Erythroblast (primary cell): ENCODE results near the gene L3MBTL4.

ENCODE experiments used
- GATA1 ChIP-seq: IDR thresholded peaks from 2 replicates; pipeline ENCODE4 v1.6.1; 2011; ENCODE audit warnings: low read depth, mild to moderate bottlenecking, control low read depth, low read length, moderate library complexity
- POLR2A ChIP-seq: IDR thresholded peaks from 2 replicates; pipeline ENCODE4 v1.6.1; 2011; ENCODE audit warnings: mild to moderate bottlenecking, low read length

GRCh38 chr18:5961097-5961827, 453.4 kb downstream of the L3MBTL4 start:
- TF ChIP-seq POLR2A, result no peak
- no peak for TF ChIP-seq GATA1
